Daoy (cell line): ENCODE measurements around the gene CHCHD5. TPM values are rescaled to one million over a fixed set of nuclear protein-coding genes. Genes with fewer than 3 reads are reported as not detected.

Experiments
- DNase-seq: peaks from one replicate; pipeline ENCODE4 v3.0.0-alpha.2; 2015; ENCODE audit warnings: low read depth
- total RNA-seq: library from RNA; depleted of rRNA; stranded (reverse); fragments of >200 nt; shearing (Covaris generic); gene quantifications from 2 replicates; pipeline ENCODE4 v1.2.3, GENCODE V29; 2014; rRNA removed

Gene CHCHD5
- total RNA-seq, 1 experiment from 2014 or later: 18.9 TPM

DNA sequence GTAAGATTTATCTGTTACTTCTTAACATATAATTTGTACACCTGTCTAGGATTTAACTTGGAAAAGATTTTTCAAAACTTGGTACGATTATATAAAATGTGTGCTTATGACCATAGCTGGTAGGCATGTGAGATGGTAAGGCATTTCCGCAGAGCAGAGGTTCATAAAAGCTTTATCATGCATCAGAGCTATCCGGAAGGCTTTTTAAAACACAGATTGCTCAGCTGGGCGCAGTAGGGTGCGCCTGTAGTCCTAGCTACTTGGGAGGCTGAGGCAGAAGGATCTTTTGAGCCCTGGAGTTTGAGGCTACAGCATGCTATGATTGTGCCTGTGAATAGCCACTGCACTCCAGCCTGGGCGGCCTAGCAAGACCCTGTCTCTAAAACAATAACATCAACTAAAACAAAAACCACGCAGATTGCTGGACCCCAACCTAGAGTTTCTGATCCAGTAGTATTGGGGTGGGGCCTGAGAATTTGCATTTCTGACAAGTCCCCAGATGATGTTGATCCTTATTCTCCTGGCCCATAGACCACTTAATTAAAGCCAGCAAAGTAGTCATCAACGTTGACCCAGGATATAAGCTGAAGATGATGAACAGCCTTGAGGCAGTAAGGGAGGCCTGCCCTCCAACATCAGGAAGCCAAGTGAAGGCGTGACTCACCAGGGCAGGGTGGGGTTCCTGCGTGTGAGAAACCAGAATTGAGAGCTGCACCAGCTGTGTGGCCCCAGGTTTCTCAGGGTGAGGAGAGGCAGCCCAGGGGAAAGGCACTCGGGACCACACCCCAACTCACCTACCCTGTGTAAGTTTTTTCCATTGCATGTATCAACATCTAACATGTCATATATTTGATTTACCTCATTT lies 39.7 kb downstream of the CHCHD5 start:
- peak; percentile 96 for DNase-seq

DNA sequence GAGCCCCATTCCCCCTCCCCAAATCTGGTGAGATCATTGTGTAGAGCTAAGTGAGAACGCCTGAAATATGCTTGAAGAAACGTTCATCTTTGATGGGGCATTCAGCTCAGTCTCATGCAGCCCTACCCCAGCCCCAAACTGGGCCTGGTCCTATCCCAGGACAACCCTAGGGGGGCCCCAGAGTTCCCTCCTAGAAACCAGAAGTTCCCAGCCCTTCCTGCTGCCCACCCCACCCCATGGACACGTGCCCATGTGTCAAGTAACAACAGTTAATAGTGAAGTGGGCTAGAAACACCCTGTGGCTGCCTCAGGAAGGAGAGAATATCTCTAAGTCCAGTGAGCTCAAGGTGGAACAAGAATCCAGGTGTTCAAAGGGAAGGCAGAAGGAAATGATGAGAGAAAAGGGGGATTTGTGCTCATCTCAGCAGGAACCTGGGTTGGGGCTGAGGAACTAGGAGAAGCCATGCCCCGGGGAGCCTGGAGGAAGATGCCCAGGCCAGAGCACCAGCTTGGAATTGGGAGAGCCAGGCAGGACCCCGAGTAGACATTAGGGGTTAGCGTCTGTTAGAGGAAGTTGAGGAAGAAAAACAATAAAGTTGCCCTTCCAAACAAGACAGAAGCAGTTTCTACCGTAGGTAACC lies 41.2 kb downstream of the CHCHD5 start:
- DNase-seq: no peak

DNA sequence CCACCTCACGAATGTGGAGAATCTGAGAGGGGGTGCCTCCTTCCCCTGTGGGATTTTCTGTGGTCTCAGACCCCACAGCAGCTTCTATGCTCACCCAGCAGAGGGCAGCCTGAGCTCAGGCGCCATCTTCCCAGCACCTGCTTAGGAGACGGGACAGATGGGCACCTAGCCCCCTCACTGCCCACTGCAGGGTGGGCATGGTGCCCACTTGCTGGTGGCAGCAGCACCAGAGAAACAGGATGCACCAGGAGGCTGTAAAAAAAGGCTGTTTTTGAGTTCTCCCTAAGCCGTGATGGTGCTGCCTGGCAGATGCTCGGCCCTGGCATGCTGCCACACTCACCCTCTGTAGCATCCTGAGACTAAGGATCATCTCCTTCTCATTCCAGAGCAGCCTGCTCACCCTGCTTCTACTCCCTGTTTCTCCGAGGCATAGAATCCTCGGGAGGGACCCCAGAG lies 42.2 kb downstream of the CHCHD5 start:
- DNase-seq: peak; percentile 82

DNA sequence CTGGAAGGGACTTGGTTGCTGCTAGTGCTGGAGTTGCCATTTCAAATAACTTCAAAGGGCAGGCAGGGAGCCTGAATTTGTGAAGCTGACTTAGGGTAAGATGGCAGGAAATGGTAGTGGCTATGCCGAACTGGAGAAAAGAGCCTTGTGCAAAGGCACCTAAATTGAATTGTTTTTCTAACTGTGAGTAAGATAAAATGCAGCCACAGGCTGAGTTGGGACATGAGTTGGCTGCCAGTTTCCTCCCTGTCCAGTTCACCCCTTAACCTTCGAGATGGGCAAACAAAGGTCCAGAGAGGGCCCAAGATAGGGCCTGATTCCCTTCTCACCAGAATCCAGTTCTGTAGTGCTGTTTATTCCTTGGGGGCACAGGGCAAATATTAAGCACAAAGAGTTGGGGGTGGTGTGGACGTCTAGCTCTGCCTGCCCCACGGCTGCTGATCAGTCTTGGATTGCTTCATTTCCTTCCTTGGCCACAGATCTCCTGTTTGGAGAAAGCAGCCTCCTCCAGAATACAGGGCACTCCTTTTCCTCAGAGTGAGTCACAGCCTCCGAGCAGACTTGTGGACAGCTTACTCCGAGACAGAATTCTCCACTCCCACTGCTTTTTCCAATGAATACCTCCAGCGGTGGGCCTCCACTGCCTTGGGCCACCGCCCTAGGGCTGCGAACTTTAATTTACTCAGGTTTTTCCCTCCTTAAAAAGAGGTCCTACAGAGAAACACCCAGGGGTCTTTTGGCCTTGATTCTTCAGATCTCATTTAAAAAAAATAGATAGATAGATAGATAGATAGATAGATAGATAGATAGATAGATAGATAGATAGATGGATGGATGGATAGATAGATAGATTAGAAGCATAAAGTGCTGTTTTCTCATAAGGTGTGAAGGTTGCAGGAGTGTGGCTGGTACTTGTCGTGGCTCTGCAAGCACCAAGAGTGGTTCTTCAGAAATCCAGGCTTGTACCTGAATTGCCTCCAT lies 42.9 kb downstream of the CHCHD5 start:
- DNase-seq: peak; percentile 94

- DNase-seq: no peak
These were observed 44.8 kb downstream of the CHCHD5 start for GRCh38 chr2:112629224-112629623.

- no peak for DNase-seq
These were observed 45.4 kb downstream of the CHCHD5 start for GRCh38 chr2:112629823-112630222.

DNA sequence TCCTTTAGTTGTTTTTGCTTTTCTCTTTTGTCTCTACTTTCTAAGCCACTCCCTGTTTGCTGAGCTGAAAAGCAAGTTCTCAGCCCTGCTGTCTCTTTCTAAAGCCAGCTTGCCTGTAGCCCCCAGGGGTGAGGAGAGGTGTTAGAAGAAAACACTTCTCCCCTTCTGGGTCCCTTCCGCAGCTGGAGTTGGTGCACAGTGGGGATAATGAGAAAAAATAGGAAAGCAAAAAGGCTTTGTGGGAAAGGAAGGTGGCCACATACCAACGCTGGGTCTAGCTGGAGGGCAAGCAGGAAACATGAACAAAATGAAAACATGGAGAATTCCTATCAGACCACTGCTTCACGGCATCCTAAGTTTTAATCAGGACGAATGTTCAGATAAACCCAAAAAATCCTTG lies 45.9 kb downstream of the CHCHD5 start:
- peak; percentile 37 for DNase-seq

- no peak for DNase-seq
These were observed 49.3 kb downstream of the CHCHD5 start for GRCh38 chr2:112633708-112634107.

DNA sequence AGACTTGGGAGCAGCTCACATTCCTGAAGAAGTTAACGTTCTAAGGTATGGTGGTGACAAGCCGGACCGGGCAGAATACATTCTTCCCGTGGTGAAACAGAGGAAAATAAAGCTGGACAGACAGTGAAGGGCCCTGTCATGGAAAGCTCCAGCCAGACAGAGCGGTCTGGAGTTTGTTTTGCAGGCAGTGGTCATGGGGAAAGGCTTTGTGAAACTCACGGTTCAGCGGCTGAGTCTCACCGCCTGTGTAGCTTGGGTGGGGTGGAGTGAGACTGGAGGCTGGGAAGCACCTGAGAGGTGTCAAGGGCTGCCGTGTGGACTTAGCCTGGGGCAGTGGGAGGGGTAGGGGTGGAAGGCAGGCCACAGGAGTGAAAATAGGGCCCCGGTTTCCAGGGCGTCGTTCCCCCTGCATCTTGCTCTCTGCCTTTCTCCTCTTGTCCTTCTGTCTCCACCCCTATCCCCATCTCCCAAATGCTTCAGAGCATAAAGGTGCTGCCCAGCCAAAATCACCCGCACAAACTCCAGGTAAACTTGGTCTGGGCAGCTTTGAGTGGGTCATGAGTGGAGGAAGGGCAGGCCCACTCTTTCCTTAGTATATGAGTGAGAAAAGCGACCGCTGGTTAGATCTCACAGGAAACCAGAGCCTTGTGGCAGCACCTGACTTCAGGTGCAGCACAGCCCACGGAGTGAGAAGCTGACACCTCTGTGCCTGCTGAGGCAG lies 49.9 kb downstream of the CHCHD5 start:
- no peak for DNase-seq

GRCh38 chr2:112634874-112635157 lies 50.4 kb downstream of the CHCHD5 start:
- no peak for DNase-seq

DNA sequence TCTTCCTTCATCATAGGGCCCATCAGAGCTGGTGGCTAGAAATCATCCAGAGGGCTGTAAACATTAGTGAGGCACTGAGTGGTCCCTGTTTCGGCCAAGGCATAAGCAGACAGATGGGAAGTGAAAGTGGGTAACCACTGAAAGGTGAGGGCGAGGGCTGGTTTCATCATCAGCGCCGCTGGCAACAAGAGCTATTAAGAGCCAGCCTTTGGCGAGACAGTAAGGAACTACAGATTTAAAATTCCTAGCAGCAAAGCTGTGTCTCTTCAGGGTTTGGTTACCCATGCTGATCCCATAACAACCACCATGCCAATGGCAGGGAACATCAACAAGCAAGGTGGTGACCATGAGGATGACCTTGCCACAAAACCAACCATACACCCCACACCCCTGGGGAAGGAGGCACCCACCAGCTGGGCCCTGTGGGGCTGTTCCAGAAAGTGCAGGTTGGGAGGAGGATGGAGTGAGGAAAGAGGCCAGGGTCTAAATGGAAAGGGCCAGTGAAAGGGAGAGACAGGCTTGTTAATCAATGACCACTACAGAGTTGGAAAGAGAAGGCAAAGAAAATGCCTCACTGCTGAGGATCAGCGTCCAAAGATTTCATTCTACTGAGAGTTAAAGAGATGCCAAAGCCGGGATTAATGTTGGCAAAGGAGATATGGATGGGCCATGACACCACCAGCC lies 52.3 kb downstream of the CHCHD5 start:
- DNase-seq: no peak

DNA sequence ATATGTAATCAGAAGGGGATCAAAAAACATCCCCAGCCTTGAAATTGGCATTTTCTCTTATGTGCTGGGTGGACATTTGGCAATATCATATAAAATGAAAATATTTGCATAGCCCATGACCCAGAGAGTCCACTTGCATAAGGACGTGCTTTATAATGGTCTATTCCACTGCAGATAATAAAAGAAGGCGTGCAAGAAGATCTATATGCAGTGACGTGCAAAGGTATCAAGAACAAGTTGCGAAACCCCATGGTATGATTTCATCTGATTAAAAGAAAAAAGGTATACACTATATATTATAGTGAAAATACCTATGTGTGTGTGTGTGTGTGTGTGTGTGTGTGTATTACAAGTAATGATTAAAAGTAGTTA lies 52.9 kb downstream of the CHCHD5 start:
- no peak for DNase-seq

Other genes starting within 250 kb of the CHCHD5 start
- gene RGPD8, start 151.0 kb upstream of the CHCHD5 start, total RNA-seq: 1.2 and 1.9 TPM in 2 replicates
- 33.6 and 34.2 TPM in 2 replicates for gene TTL, start 102.5 kb upstream of the CHCHD5 start, total RNA-seq
- 26.3 and 29.9 TPM in 2 replicates for gene POLR1B, start 42.1 kb upstream of the CHCHD5 start, total RNA-seq
- gene SLC20A1, start 61.3 kb downstream of the CHCHD5 start, total RNA-seq: 58.4 and 71.2 TPM in 2 replicates
- not detected in 2 replicates for gene NT5DC4, start 136.4 kb downstream of the CHCHD5 start, total RNA-seq
- 25.5 and 31.7 TPM in 2 replicates for gene CKAP2L, start 180.0 kb downstream of the CHCHD5 start, total RNA-seq
- gene IL1A, start 199.9 kb downstream of the CHCHD5 start, total RNA-seq: 26.0 and 29.8 TPM in 2 replicates